DOHH2 (cell line): ENCODE measurements around the gene SEC23B.

Experiments
- EZH2phosphoT487 ChIP-seq: fragments of 200-600 bp; sonication (generic); IDR thresholded peaks from 2 replicates; pipeline ENCODE4 v1.6.1; 2017; ENCODE audit warnings: borderline replicate concordance, mild to moderate bottlenecking, antibody characterized with exemption, low read length, moderate library complexity, mixed read lengths
- TF ChIP-seq, protein P1 (sequence below): fragments of 200-600 bp; sonication (generic); IDR thresholded peaks from one replicate; pipeline ENCODE4 v1.5.1; 2014; ENCODE audit warnings: antibody characterized with exemption, mild to moderate bottlenecking, low read depth, low read length; ENCODE audit not compliant: poor library complexity, severe bottlenecking

DNA sequence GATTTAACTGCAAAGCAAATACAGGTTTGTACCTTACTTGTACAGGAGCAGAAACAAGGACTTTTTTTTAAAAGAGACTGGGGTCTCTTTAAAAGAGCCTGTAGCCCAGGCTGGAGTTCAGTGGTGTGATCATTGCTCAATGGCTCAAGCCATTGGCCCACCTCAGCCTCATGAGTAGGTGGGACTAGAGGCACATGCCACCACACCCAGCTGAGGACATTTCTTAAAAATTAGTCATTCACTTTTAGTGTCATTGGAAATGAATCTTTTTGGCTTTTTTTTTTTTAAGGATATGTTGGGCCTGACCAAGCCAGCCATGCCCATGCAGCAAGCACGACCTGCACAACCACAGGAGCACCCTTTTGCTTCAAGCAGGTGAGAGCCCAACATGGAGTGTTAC is 16.9 kb downstream of the SEC23B start:
- TF ChIP-seq, protein P1, sequence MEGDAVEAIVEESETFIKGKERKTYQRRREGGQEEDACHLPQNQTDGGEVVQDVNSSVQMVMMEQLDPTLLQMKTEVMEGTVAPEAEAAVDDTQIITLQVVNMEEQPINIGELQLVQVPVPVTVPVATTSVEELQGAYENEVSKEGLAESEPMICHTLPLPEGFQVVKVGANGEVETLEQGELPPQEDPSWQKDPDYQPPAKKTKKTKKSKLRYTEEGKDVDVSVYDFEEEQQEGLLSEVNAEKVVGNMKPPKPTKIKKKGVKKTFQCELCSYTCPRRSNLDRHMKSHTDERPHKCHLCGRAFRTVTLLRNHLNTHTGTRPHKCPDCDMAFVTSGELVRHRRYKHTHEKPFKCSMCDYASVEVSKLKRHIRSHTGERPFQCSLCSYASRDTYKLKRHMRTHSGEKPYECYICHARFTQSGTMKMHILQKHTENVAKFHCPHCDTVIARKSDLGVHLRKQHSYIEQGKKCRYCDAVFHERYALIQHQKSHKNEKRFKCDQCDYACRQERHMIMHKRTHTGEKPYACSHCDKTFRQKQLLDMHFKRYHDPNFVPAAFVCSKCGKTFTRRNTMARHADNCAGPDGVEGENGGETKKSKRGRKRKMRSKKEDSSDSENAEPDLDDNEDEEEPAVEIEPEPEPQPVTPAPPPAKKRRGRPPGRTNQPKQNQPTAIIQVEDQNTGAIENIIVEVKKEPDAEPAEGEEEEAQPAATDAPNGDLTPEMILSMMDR, result no peak
- TF ChIP-seq EZH2phosphoT487, result no peak
